ENCODE results near the gene CERS6. TPM values are rescaled to one million over a fixed set of nuclear protein-coding genes. Genes with fewer than 3 reads are reported as not detected.

CERS6 gene
- total RNA-seq, 1 donor from 2014 or later, result 10.9 TPM

GRCh38 chr2:168466190-168466737, 10.2 kb downstream of the CERS6 start:
- no peak for TF ChIP-seq CTCF (IDR thresholded peaks at IDR 0.05)
- H3K27me3 ChIP-seq, result no peaks in the 10 kb centered on the region
- H3K4me3 ChIP-seq, result no peak overlapping the region
- peaks cover 0 to 9% of the 10 kb centered on the region in 2 donors for H3K4me1 ChIP-seq
- intact Hi-C loops (cut with DNase I), result no loop called here
- no peak for DNase-seq (ENCODE audit: low spot score in 2 of 2)
- no peak overlapping the region for H3K27ac ChIP-seq
- H3K36me3 ChIP-seq, result no peaks in the 10 kb centered on the region
- H3K9me3 ChIP-seq, result no peaks in the 10 kb centered on the region

GRCh38 chr2:168466834-168467565, 10.9 kb downstream of the CERS6 start:
- peaks cover 0 to 9% of the 10 kb centered on the region in 2 donors for H3K4me1 ChIP-seq

DNA sequence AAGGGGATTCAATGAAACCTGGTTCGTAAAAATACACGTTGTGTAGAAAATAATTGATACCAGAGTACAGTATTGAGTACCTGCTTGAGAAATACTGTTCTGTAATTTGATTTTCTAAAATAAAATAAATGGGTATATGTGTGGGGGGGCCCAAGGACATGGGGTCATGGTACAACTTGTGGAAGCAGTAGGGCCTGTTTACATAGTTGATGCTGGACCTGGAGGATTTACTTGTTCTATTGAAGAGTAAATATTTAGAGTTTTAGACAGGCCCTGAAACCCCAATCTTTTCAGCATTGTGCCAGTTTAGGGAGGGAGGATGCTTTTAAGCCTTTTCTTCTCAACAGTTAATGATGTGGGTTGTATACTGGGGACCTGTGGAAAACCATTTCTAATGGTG, 11.7 kb downstream of the CERS6 start:
- no peak overlapping the region for H3K4me3 ChIP-seq
- H3K36me3 ChIP-seq, result no peaks in the 10 kb centered on the region
- H3K4me1 ChIP-seq, result peaks cover 0 to 9% of the 10 kb centered on the region in 2 donors
- no peak for TF ChIP-seq CTCF (IDR thresholded peaks at IDR 0.05)
- no peak for DNase-seq (ENCODE audit: low spot score in 2 of 2)
- intact Hi-C loops (cut with DNase I), result no loop called here
- H3K27me3 ChIP-seq, result no peaks in the 10 kb centered on the region
- no peak overlapping the region for H3K27ac ChIP-seq
- no peaks in the 10 kb centered on the region for H3K9me3 ChIP-seq

More at GRCh38 chr2:168466834-168467565, 10.9 kb downstream of the CERS6 start:
- H3K9me3 ChIP-seq, result no peaks in the 10 kb centered on the region
- no peak overlapping the region for H3K27ac ChIP-seq
- DNase-seq (ENCODE audit: low spot score in 2 of 2), result no peak
- H3K27me3 ChIP-seq, result no peaks in the 10 kb centered on the region
- H3K4me3 ChIP-seq, result no peak overlapping the region
- no peaks in the 10 kb centered on the region for H3K36me3 ChIP-seq
- TF ChIP-seq CTCF (IDR thresholded peaks at IDR 0.05), result no peak
- intact Hi-C loops (cut with DNase I), result no loop called here

GRCh38 chr2:168468354-168468753, 12.3 kb downstream of the CERS6 start:
- Histone ChIP-seq H3K9me3 (no peaks in the 10 kb centered on the region), H3K4me1 (peaks cover 0 to 9% of the 10 kb centered on the region in 2 donors), H3K4me3 (no peak overlapping the region), H3K27ac (no peak overlapping the region), H3K27me3 (no peaks in the 10 kb centered on the region), H3K36me3 (no peaks in the 10 kb centered on the region)
- DNase-seq (ENCODE audit: low spot score in 2 of 2), result no peak
- intact Hi-C loops (cut with DNase I), result no loop called here
- TF ChIP-seq CTCF (IDR thresholded peaks at IDR 0.05), result no peak

GRCh38 chr2:168469281-168469988, 13.4 kb downstream of the CERS6 start:
- Histone ChIP-seq H3K27me3 (no peaks in the 10 kb centered on the region), H3K9me3 (no peaks in the 10 kb centered on the region), H3K27ac (no peak overlapping the region), H3K36me3 (no peaks in the 10 kb centered on the region), H3K4me3 (no peak overlapping the region), H3K4me1 (peaks cover 0 to 9% of the 10 kb centered on the region in 2 donors)
- TF ChIP-seq CTCF (IDR thresholded peaks at IDR 0.05), result no peak
- intact Hi-C loops (cut with DNase I), result no loop called here
- no peak for DNase-seq (ENCODE audit: low spot score in 2 of 2)
